GM12891 (cell line): Measurements from ENCODE around the gene SIAH1.

Source experiments
- PAX5 ChIP-seq: IDR thresholded peaks from 2 replicates; pipeline ENCODE4 v1.6.1; 2011; ENCODE audit warnings: low read length, moderate library complexity, mild to moderate bottlenecking; ENCODE audit not compliant: insufficient read depth, severe bottlenecking
- POLR2A ChIP-seq: IDR thresholded peaks from 2 replicates; pipeline ENCODE4 v1.6.1; 2011; ENCODE audit warnings: low read depth, low read length, control low read depth
- POLR2AphosphoS5 ChIP-seq: IDR thresholded peaks from 2 replicates; pipeline ENCODE4 v1.6.1; 2011; ENCODE audit warnings: low read depth, low read length, control low read depth
- SPI1 ChIP-seq: IDR thresholded peaks from 2 replicates; pipeline ENCODE4 v1.6.1; 2011; ENCODE audit warnings: low read depth, low read length, control low read depth
- TAF1 ChIP-seq: IDR thresholded peaks from 2 replicates; pipeline ENCODE4 v1.6.1; 2011; ENCODE audit warnings: low read depth, low read length, control low read depth

GRCh38 chr16:48359983-48360382 is 25.2 kb downstream of the SIAH1 start:
- no peak for TF ChIP-seq POLR2A
- TF ChIP-seq POLR2AphosphoS5 = no peak
- TF ChIP-seq SPI1 = no peak
- no peak for TF ChIP-seq TAF1
- no peak for TF ChIP-seq PAX5
